GM12891 (cell line): Measurements from ENCODE around the gene STEAP4.

ENCODE experiments used
- POLR2A ChIP-seq: IDR thresholded peaks from 2 replicates; pipeline ENCODE4 v1.6.1; 2011; ENCODE audit warnings: low read depth, low read length, control low read depth
- POLR2AphosphoS5 ChIP-seq: IDR thresholded peaks from 2 replicates; pipeline ENCODE4 v1.6.1; 2011; ENCODE audit warnings: low read depth, low read length, control low read depth
- SPI1 ChIP-seq: IDR thresholded peaks from 2 replicates; pipeline ENCODE4 v1.6.1; 2011; ENCODE audit warnings: low read depth, low read length, control low read depth

GRCh38 chr7:88328787-88329186 is 22.1 kb upstream of the STEAP4 start:
- TF ChIP-seq POLR2AphosphoS5 (no peak), POLR2A (no peak), SPI1 (no peak)
